PC-9 (cell line): ENCODE data around the gene PHLDB2. TPM values are rescaled to one million over a fixed set of nuclear protein-coding genes. Genes with fewer than 3 reads are reported as not detected.
A peak's percentile ranks its signal among the peaks of the same experiment; 100 is the strongest.

ENCODE experiments used
- BruUV-seq: library from RNA; stranded (reverse); fragments of 400-500 nt; replicated peaks from 2 replicates; lab custom pipeline; 2021; lab: Mats Ljungman, UMichigan
- CTCF ChIA-PET: fragments of 300-600 bp; sonication (Branson Sonifier 250); formaldehyde crosslinking; loops from one replicate; lab custom pipeline; 2022; ENCODE audit warnings: antibody characterized with exemption; lab: Charles Lee
- POLR2A ChIA-PET: fragments of 300-600 bp; sonication (Branson Sonifier 250); formaldehyde crosslinking; loops from one replicate; lab custom pipeline; 2022; ENCODE audit warnings: antibody characterized with exemption; ENCODE audit not compliant: unreplicated experiment; lab: Charles Lee
- DNase-seq, 2 experiments: peaks; one replicate each; pipeline versions ENCODE4 v3.0.0 to v3.0.0-alpha.2; 2015 to 2022; ENCODE audit warnings: mixed read lengths in 1 of 2
- H2AFZ ChIP-seq: fragments of 200-600 bp; sonication (generic); 2 replicates; pipeline ENCODE4 v1.8.1; 2017; ENCODE audit warnings: antibody characterized with exemption
- H3F3A ChIP-seq: fragments of 200-600 bp; sonication (generic); 2 replicates; pipeline ENCODE4 v1.8.1; 2017; ENCODE audit warnings: antibody characterized with exemption, mild to moderate bottlenecking, low read depth; ENCODE audit not compliant: insufficient read depth
- H3K27ac ChIP-seq: fragments of 200-600 bp; sonication (generic); 2 replicates; pipeline ENCODE4 v1.6.1; 2016; ENCODE audit warnings: mixed run types
- H3K27me3 ChIP-seq: fragments of 200-600 bp; sonication (generic); 2 replicates; pipeline ENCODE4 v1.6.1; 2016; ENCODE audit warnings: low read depth, mixed run types; ENCODE audit not compliant: insufficient read depth
- H3K36me3 ChIP-seq: fragments of 200-600 bp; sonication (generic); 2 replicates; pipeline ENCODE4 v1.6.1; 2016; ENCODE audit warnings: low read depth, mixed run types
- H3K4me1 ChIP-seq: fragments of 200-600 bp; sonication (generic); replicated peaks from 2 replicates; pipeline ENCODE4 v1.6.1; 2016; ENCODE audit warnings: mixed run types; ENCODE audit not compliant: insufficient read depth
- H3K4me2 ChIP-seq: fragments of 200-600 bp; sonication (generic); 2 replicates; pipeline ENCODE4 v1.6.1; 2017; ENCODE audit warnings: mixed run types
- H3K4me3 ChIP-seq: fragments of 200-600 bp; sonication (generic); 2 replicates; pipeline ENCODE4 v1.6.1; 2016; ENCODE audit warnings: mixed run types
- H3K79me2 ChIP-seq: fragments of 200-600 bp; sonication (generic); 2 replicates; pipeline ENCODE4 v1.6.1; 2017; ENCODE audit warnings: low read depth, mixed run types
- H3K9me2 ChIP-seq: fragments of 200-600 bp; sonication (generic); 2 replicates; pipeline ENCODE4 v1.8.1; 2017; ENCODE audit warnings: mild to moderate bottlenecking; ENCODE audit not compliant: insufficient read depth
- H3K9me3 ChIP-seq: fragments of 200-600 bp; sonication (generic); 2 replicates; pipeline ENCODE4 v1.8.1; 2016; ENCODE audit warnings: low read depth; ENCODE audit not compliant: insufficient read depth
- H4K20me1 ChIP-seq: fragments of 200-600 bp; sonication (generic); 2 replicates; pipeline ENCODE4 v1.8.1; 2017; ENCODE audit not compliant: insufficient read depth
- EZH2 ChIP-seq: fragments of 200-600 bp; sonication (generic); IDR thresholded peaks from 2 replicates; pipeline ENCODE4 v1.8.0; 2017; ENCODE audit warnings: antibody characterized with exemption, low read depth
- intact Hi-C: fragments of 100-400 bp; cut with micrococcal nuclease; formaldehyde crosslinking; loops from one replicate; pipeline ENCODE4 v1.10.0; 2022; ENCODE audit not compliant: unreplicated experiment
- total RNA-seq: library from RNA; stranded (reverse); gene quantifications from 2 replicates; pipeline ENCODE4 v1.2.3, GENCODE V29; 2021
- TF ChIP-seq, protein P1 (sequence below): fragments of 200-600 bp; sonication (generic); conservative IDR thresholded peaks from 2 replicates; pipeline ENCODE4 v1.6.1; 2017; ENCODE audit warnings: mixed run types, antibody characterized with exemption, mild to moderate bottlenecking, moderate library complexity

The PHLDB2 gene
- total RNA-seq, 1 experiment from 2014 or later: 42.7 TPM

DNA sequence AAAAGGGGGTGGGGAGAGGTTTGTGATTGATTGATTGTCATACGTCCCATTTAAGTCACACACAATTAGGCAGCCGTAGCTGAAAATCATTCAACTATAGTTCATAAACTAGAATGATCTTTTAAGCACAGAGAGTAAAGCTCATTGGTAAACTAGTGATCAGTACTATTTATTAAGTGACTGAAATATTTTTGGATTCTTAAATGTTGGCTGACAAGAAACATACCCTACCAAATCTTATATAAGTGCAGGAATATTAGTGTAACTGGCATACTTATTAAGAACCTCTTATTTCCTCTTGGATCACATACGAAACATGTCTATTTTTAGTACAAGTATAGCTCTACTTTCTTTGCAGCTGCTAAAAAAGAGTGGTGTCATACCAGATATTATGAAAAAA, 111.3 kb downstream of the PHLDB2 start:
- TF ChIP-seq, protein P1, sequence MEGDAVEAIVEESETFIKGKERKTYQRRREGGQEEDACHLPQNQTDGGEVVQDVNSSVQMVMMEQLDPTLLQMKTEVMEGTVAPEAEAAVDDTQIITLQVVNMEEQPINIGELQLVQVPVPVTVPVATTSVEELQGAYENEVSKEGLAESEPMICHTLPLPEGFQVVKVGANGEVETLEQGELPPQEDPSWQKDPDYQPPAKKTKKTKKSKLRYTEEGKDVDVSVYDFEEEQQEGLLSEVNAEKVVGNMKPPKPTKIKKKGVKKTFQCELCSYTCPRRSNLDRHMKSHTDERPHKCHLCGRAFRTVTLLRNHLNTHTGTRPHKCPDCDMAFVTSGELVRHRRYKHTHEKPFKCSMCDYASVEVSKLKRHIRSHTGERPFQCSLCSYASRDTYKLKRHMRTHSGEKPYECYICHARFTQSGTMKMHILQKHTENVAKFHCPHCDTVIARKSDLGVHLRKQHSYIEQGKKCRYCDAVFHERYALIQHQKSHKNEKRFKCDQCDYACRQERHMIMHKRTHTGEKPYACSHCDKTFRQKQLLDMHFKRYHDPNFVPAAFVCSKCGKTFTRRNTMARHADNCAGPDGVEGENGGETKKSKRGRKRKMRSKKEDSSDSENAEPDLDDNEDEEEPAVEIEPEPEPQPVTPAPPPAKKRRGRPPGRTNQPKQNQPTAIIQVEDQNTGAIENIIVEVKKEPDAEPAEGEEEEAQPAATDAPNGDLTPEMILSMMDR: no peak
- TF ChIP-seq EZH2: no peak
- BruUV-seq: no TSS peak
- DNase-seq: no peak
- no peaks in the 10 kb centered on the region for H3K79me2 ChIP-seq
- peaks cover 11% of the 10 kb centered on the region for H3K4me1 ChIP-seq
- H3K4me3 ChIP-seq: no peak overlapping the region
- no peaks in the 10 kb centered on the region for H3K9me2 ChIP-seq
- no peak overlapping the region for H2AFZ ChIP-seq
- ChIA-PET POLR2A (interaction anchor here (0.7 kb wide), 1 partner anchor 8 kb away, joined by 4 read pairs; the partner anchor contains the start of gene ABHD10), CTCF (interaction anchor here (0.5 to 1.5 kb wide), 2 partner anchors 43 to 616 kb away, joined by 3 read pairs; no protein-coding TSS in a partner anchor)
- no peaks in the 10 kb centered on the region for H3K27me3 ChIP-seq
- no peaks in the 10 kb centered on the region for H4K20me1 ChIP-seq
- H3K4me2 ChIP-seq: no peak overlapping the region
- peaks cover 73% of the 10 kb centered on the region for H3K36me3 ChIP-seq
- peaks cover 51% of the 10 kb centered on the region for H3F3A ChIP-seq
- H3K9me3 ChIP-seq: no peaks in the 10 kb centered on the region
- no peak overlapping the region for H3K27ac ChIP-seq
- intact Hi-C loops: no loop called here

DNA sequence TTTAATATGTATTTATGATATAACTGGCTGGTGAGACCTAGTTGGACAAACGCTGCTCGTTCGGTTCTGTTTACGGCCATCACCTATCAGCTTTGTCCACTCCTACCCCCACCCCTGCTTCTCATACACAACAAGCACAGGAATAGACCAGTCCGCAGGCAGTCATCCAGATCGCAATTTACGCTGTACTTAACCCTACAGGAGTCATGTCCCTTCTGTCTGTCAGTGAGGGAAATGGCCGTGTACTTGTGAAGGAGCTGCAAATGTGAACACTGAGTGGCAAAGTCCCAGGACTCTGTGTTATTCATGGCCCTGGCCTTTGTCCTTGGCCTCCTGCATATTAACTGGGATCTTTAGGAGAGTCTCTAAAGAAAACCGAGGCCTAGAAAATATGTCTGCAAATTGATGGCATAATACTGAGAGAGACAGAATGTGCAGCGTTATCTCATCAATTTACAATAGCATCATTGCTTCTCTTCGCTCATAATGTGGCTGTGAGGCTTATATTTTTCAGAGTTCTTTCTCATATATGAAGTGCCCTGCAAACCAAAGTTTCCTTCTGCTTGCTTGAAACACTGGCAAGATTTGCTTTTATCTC, 112.6 kb downstream of the PHLDB2 start:
- Histone ChIP-seq H4K20me1 (no peaks in the 10 kb centered on the region), H3K4me2 (no peak overlapping the region), H3K9me2 (no peaks in the 10 kb centered on the region), H3K79me2 (no peaks in the 10 kb centered on the region), H3F3A (peaks cover 56% of the 10 kb centered on the region), H3K27ac (no peak overlapping the region), H3K9me3 (no peaks in the 10 kb centered on the region), H2AFZ (no peak overlapping the region), H3K27me3 (no peaks in the 10 kb centered on the region), H3K4me1 (peaks cover 10% of the 10 kb centered on the region), H3K4me3 (no peak overlapping the region), H3K36me3 (peaks cover 66% of the 10 kb centered on the region)
- ChIA-PET POLR2A (no interaction called here), CTCF (interaction anchor here (0.8 to 0.9 kb wide), 2 partner anchors 77 to 305 kb away, joined by 3 to 5 read pairs; no protein-coding TSS in a partner anchor)
- no TSS peak for BruUV-seq
- DNase-seq: no peak
- TF ChIP-seq EZH2: no peak
- TF ChIP-seq, protein P1: no peak
- intact Hi-C loops: no loop called here

DNA sequence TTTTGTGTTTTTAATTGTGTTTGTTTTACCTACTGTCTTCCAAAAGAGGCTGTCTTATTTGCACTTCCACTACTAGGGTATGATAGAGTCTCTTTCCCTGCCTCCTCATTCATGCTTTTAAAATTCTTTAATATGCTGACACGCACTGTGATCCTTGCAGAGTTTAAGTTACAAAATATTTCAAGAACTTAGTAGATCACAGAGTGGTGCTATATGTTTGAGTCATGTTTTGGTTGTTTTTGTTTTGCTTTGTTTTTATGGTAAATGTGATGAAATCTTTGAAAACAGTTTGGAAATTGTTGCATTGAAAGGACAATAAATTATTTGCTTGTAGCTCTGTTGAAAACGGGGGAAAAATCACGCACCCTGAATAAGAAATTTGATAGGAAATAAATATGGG, 113.8 kb downstream of the PHLDB2 start:
- intact Hi-C loops: no loop called here

More for the DNA sequence above, 113.8 kb downstream of the PHLDB2 start:
- no peaks in the 10 kb centered on the region for H3K9me2 ChIP-seq
- H4K20me1 ChIP-seq: no peaks in the 10 kb centered on the region
- BruUV-seq: no TSS peak
- H2AFZ ChIP-seq: no peak overlapping the region
- ChIA-PET CTCF (interaction anchor here (1.5 kb wide), 1 partner anchor 256 kb away, joined by 5 read pairs; no protein-coding TSS in a partner anchor), POLR2A (no interaction called here)
- H3K79me2 ChIP-seq: no peaks in the 10 kb centered on the region
- peaks cover 60% of the 10 kb centered on the region for H3K36me3 ChIP-seq
- no peak overlapping the region for H3K4me3 ChIP-seq
- DNase-seq: no peak
- H3K4me2 ChIP-seq: no peak overlapping the region
- H3K27me3 ChIP-seq: no peaks in the 10 kb centered on the region
- peak overlapping the region; percentile 4; the same call in 1 of the 2 replicates for H3K27ac ChIP-seq
- no peak for TF ChIP-seq EZH2
- TF ChIP-seq, protein P1: no peak
- peaks cover 3% of the 10 kb centered on the region; the same call in 1 of the 2 replicates for H3K4me1 ChIP-seq
- peaks cover 60% of the 10 kb centered on the region for H3F3A ChIP-seq
- H3K9me3 ChIP-seq: no peaks in the 10 kb centered on the region
